ENCODE results near the gene UBD.

The UBD gene

GRCh38 chr6:29561091-29561490, 1.6 kb upstream of the UBD start:
- H3K4me1 ChIP-seq (ENCODE audit: control insufficient read depth, insufficient read depth, low read length) = peaks cover 27% of the 10 kb centered on the region
- H3K27ac ChIP-seq (ENCODE audit: low read depth, low read length) = no peak overlapping the region
- H3K9ac ChIP-seq (ENCODE audit: low read length) = no peak overlapping the region
- H3K4me3 ChIP-seq (ENCODE audit: low read depth, low read length) = no peak overlapping the region
- no peaks in the 10 kb centered on the region for H3K9me3 ChIP-seq (ENCODE audit: control insufficient read depth, insufficient read depth, low read depth, low read length)
- H3K36me3 ChIP-seq (ENCODE audit: control insufficient read depth, insufficient read depth, low read length) = no peaks in the 10 kb centered on the region
- peaks cover 20% of the 10 kb centered on the region for H3K27me3 ChIP-seq (ENCODE audit: control insufficient read depth, insufficient read depth, low read length)

GRCh38 chr6:29558439-29559079, 973 bp downstream of the UBD start:
- no peaks in the 10 kb centered on the region for H3K9me3 ChIP-seq (ENCODE audit: control insufficient read depth, insufficient read depth, low read depth, low read length)
- peaks cover 32% of the 10 kb centered on the region for H3K4me1 ChIP-seq (ENCODE audit: control insufficient read depth, insufficient read depth, low read length)
- H3K27me3 ChIP-seq (ENCODE audit: control insufficient read depth, insufficient read depth, low read length) = peaks cover 45% of the 10 kb centered on the region
- no peak overlapping the region for H3K4me3 ChIP-seq (ENCODE audit: low read depth, low read length)
- no peak overlapping the region for H3K9ac ChIP-seq (ENCODE audit: low read length)
- H3K27ac ChIP-seq (ENCODE audit: low read depth, low read length) = no peak overlapping the region
- no peaks in the 10 kb centered on the region for H3K36me3 ChIP-seq (ENCODE audit: control insufficient read depth, insufficient read depth, low read length)

- Histone ChIP-seq H3K9ac (ENCODE audit: low read length) (no peak overlapping the region), H3K27ac (ENCODE audit: low read depth, low read length) (no peak overlapping the region), H3K9me3 (ENCODE audit: control insufficient read depth, insufficient read depth, low read depth, low read length) (no peaks in the 10 kb centered on the region), H3K4me1 (ENCODE audit: control insufficient read depth, insufficient read depth, low read length) (peaks cover 36% of the 10 kb centered on the region), H3K36me3 (ENCODE audit: control insufficient read depth, insufficient read depth, low read length) (no peaks in the 10 kb centered on the region), H3K4me3 (ENCODE audit: low read depth, low read length) (no peak overlapping the region), H3K27me3 (ENCODE audit: control insufficient read depth, insufficient read depth, low read length) (peaks cover 58% of the 10 kb centered on the region)
Observed at GRCh38 chr6:29557320-29557719, 2.2 kb downstream of the UBD start.

GRCh38 chr6:29554764-29555163, 4.8 kb downstream of the UBD start:
- Histone ChIP-seq H3K4me1 (ENCODE audit: control insufficient read depth, insufficient read depth, low read length) (peaks cover 34% of the 10 kb centered on the region), H3K36me3 (ENCODE audit: control insufficient read depth, insufficient read depth, low read length) (no peaks in the 10 kb centered on the region), H3K9ac (ENCODE audit: low read length) (no peak overlapping the region), H3K9me3 (ENCODE audit: control insufficient read depth, insufficient read depth, low read depth, low read length) (no peaks in the 10 kb centered on the region), H3K27ac (ENCODE audit: low read depth, low read length) (no peak overlapping the region), H3K4me3 (ENCODE audit: low read depth, low read length) (no peak overlapping the region), H3K27me3 (ENCODE audit: control insufficient read depth, insufficient read depth, low read length) (peaks cover 79% of the 10 kb centered on the region)

- H3K27me3 ChIP-seq (ENCODE audit: control insufficient read depth, insufficient read depth, low read length) = peaks cover 77% of the 10 kb centered on the region
- peaks cover 27% of the 10 kb centered on the region for H3K4me1 ChIP-seq (ENCODE audit: control insufficient read depth, insufficient read depth, low read length)
- peak overlapping the region; percentile 59 for H3K4me3 ChIP-seq (ENCODE audit: low read depth, low read length)
- H3K36me3 ChIP-seq (ENCODE audit: control insufficient read depth, insufficient read depth, low read length) = no peaks in the 10 kb centered on the region
- H3K27ac ChIP-seq (ENCODE audit: low read depth, low read length) = no peak overlapping the region
- H3K9ac ChIP-seq (ENCODE audit: low read length) = no peak overlapping the region
- H3K9me3 ChIP-seq (ENCODE audit: control insufficient read depth, insufficient read depth, low read depth, low read length) = no peaks in the 10 kb centered on the region
Observed at GRCh38 chr6:29553268-29554057, 6.1 kb downstream of the UBD start.

- H3K4me3 ChIP-seq (ENCODE audit: low read depth, low read length) = peak overlapping the region; percentile 59; the same call in 1 of the 2 replicates
- H3K36me3 ChIP-seq (ENCODE audit: control insufficient read depth, insufficient read depth, low read length) = no peaks in the 10 kb centered on the region
- H3K9ac ChIP-seq (ENCODE audit: low read length) = no peak overlapping the region
- H3K9me3 ChIP-seq (ENCODE audit: control insufficient read depth, insufficient read depth, low read depth, low read length) = no peaks in the 10 kb centered on the region
- no peak overlapping the region for H3K27ac ChIP-seq (ENCODE audit: low read depth, low read length)
- H3K27me3 ChIP-seq (ENCODE audit: control insufficient read depth, insufficient read depth, low read length) = peaks cover 77% of the 10 kb centered on the region
- H3K4me1 ChIP-seq (ENCODE audit: control insufficient read depth, insufficient read depth, low read length) = peaks cover 19% of the 10 kb centered on the region
Observed at GRCh38 chr6:29552512-29553051, 7.0 kb downstream of the UBD start.

- H3K27me3 ChIP-seq (ENCODE audit: control insufficient read depth, insufficient read depth, low read length) = peaks cover 29% of the 10 kb centered on the region
Observed at GRCh38 chr6:29547573-29547972, 12.0 kb downstream of the UBD start.

GRCh38 chr6:29537714-29538403, 21.7 kb downstream of the UBD start:
- no peaks in the 10 kb centered on the region for H3K4me1 ChIP-seq (ENCODE audit: control insufficient read depth, insufficient read depth, low read length)
- H3K9ac ChIP-seq (ENCODE audit: low read length) = no peak overlapping the region
- H3K9me3 ChIP-seq (ENCODE audit: control insufficient read depth, insufficient read depth, low read depth, low read length) = no peaks in the 10 kb centered on the region
- no peak overlapping the region for H3K27ac ChIP-seq (ENCODE audit: low read depth, low read length)
- H3K36me3 ChIP-seq (ENCODE audit: control insufficient read depth, insufficient read depth, low read length) = no peaks in the 10 kb centered on the region
- H3K27me3 ChIP-seq (ENCODE audit: control insufficient read depth, insufficient read depth, low read length) = no peaks in the 10 kb centered on the region
- H3K4me3 ChIP-seq (ENCODE audit: low read depth, low read length) = no peak overlapping the region

More at GRCh38 chr6:29547573-29547972, 12.0 kb downstream of the UBD start:
- Histone ChIP-seq H3K4me1 (ENCODE audit: control insufficient read depth, insufficient read depth, low read length) (no peaks in the 10 kb centered on the region), H3K36me3 (ENCODE audit: control insufficient read depth, insufficient read depth, low read length) (no peaks in the 10 kb centered on the region), H3K9me3 (ENCODE audit: control insufficient read depth, insufficient read depth, low read depth, low read length) (no peaks in the 10 kb centered on the region), H3K9ac (ENCODE audit: low read length) (no peak overlapping the region), H3K27ac (ENCODE audit: low read depth, low read length) (no peak overlapping the region), H3K4me3 (ENCODE audit: low read depth, low read length) (no peak overlapping the region)

- Histone ChIP-seq H3K9ac (ENCODE audit: low read length) (no peak overlapping the region), H3K36me3 (ENCODE audit: control insufficient read depth, insufficient read depth, low read length) (no peaks in the 10 kb centered on the region), H3K27me3 (ENCODE audit: control insufficient read depth, insufficient read depth, low read length) (no peaks in the 10 kb centered on the region), H3K27ac (ENCODE audit: low read depth, low read length) (no peak overlapping the region), H3K4me1 (ENCODE audit: control insufficient read depth, insufficient read depth, low read length) (no peaks in the 10 kb centered on the region), H3K4me3 (ENCODE audit: low read depth, low read length) (no peak overlapping the region), H3K9me3 (ENCODE audit: control insufficient read depth, insufficient read depth, low read depth, low read length) (no peaks in the 10 kb centered on the region)
Observed at GRCh38 chr6:29532320-29532951, 27.1 kb downstream of the UBD start.

- H3K4me3 ChIP-seq (ENCODE audit: low read depth, low read length) = no peak overlapping the region
- H3K27me3 ChIP-seq (ENCODE audit: control insufficient read depth, insufficient read depth, low read length) = no peaks in the 10 kb centered on the region
- no peak overlapping the region for H3K27ac ChIP-seq (ENCODE audit: low read depth, low read length)
- H3K4me1 ChIP-seq (ENCODE audit: control insufficient read depth, insufficient read depth, low read length) = no peaks in the 10 kb centered on the region
- no peaks in the 10 kb centered on the region for H3K36me3 ChIP-seq (ENCODE audit: control insufficient read depth, insufficient read depth, low read length)
- no peak overlapping the region for H3K9ac ChIP-seq (ENCODE audit: low read length)
- no peaks in the 10 kb centered on the region for H3K9me3 ChIP-seq (ENCODE audit: control insufficient read depth, insufficient read depth, low read depth, low read length)
Observed at GRCh38 chr6:29531668-29532067, 27.9 kb downstream of the UBD start.
